GM19099 (cell line): Measurements from ENCODE around the gene ZNF516.

Experiments
- POLR2A ChIP-seq: IDR thresholded peaks from 3 replicates; pipeline ENCODE4 v1.6.1; 2011; ENCODE audit warnings: low read depth; ENCODE audit not compliant: insufficient read length; ENCODE audit errors: extremely low read depth

Gene ZNF516

DNA sequence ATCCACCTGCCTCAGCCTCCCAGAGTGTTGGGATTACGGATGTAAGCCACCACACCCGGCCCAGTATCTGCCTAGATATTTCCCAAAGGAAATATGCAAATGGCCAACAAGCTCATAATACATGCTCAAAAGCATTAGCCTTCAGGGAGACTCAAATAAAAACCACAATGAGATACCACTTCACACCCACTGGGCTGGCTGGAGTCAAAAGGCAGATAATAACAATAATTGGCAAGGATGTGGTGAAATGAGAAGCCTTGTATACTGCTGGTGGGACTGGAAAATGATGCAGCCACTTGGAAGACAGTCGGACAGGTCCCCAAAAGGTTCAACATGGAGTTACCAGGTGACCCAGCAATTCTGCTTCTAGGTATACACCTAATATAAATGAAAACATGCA, 20.5 kb upstream of the ZNF516 start:
- no peak for TF ChIP-seq POLR2A

DNA sequence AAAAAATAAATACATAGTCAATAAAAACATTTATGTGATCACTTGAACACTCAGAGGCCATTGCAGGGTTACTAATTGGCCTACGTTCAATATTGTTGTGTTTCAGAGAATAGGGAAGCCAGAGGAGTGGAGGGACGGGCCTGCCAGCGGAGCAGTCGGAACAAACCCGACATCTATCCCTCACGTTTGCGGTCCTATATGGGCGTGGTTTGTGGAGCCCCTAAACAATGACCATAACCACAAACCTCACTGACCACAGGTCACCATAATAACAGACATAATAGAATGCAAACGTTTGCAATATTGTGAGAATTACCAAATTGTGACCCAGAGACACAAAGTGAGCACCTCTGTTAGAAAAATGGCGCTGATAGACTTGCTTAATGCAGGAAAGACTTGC, 19.5 kb upstream of the ZNF516 start:
- no peak for TF ChIP-seq POLR2A

DNA sequence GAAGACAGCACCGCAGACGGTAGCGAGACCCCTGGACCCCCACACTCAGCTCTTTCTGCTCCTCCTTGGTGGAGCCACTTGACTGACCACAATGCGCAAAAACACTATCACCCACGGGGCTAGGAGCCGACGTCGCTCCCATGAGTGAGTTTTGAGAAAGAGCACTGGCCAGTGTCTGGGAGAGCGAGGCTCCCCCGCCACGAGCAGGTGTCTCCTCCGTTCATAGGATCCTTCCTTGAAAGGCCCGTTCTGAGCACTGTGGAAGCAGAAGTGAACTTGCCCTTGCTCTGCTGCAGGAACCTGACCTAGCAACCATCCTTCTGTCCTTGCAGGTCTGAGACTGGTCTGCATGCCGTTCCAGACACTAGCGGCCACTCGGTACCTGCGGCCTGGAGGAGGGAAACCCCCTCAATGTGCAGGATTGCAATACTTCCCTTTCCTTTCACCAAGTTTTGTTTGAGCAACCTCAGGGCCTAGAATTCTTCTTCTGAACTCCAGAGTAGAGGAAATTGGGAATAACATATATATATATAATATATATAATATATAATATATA, 12.9 kb upstream of the ZNF516 start:
- no peak for TF ChIP-seq POLR2A

DNA sequence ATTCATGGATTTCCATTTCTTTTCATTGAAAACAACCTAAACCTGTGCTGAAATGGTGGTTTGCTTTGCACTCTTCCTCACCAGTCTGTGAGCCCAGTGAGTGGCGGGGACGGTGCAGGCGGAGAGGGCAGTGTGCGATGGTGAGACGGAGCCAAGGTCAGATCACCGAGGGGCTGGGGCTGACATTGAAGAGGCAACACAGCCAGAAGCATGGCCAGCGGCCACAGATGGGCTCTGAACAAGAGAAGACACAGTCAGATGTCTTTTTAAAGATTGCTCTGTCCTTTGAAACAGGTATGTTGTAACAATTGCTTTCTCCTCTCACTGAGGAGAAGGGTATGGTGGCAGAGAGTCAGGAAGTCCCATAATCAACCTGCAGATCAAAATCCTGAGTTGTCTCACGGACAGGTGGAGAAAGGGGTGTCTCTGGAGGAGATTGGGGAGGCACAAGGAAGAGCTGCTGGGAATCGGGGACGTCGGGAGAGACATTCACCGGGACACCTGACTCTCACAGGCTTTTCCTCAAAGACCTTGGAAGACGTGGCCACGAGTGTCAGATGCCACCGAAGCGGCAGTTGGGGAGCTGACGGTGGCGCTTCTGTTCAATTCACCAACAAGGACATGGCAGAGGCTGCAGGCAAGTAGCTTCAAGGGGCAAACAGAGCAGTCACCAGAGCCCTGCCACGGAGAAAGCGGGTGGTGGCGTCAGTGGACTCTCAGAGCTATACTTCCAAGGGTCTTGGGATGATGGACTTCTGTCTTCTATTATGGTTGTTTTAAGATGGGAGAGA, 12.1 kb upstream of the ZNF516 start:
- no peak for TF ChIP-seq POLR2A

DNA sequence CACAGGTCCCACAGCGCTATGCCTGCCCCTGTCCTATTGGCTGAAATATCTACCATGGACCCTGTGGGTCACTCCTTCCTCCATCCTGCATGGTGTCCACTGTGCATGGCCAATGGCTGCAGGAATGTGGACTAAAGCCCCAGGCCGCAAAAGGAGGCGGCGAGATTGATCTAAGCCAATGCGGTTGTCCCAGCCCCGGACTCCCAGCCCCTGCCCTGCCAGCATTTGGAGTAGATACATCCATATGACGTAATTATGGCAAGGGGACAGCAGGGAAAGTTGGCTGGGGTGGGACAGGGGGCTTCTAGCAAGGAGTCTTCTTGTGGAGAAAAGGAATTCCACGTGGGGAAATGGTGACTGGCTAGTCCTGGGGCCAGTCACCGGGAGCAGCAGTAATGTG, 11.4 kb upstream of the ZNF516 start:
- TF ChIP-seq POLR2A: no peak

DNA sequence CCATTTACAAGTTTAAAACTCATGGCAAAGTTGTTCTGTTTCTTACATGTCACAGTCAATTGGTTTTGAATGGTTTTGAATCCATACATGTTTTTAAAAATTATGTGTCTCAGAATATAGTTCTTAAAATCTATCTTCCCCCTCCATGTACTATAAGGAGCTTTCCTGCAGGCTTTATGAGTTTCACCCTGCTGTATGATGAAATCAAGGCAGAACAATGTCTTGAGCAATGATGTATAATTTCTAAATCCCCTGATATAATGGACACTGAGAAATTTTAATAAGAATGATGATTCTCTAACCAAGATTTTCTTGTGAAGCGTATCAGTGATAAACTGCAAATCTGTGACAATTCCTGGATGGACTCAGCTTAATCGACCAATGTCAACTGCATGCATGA, 10.6 kb upstream of the ZNF516 start:
- no peak for TF ChIP-seq POLR2A

DNA sequence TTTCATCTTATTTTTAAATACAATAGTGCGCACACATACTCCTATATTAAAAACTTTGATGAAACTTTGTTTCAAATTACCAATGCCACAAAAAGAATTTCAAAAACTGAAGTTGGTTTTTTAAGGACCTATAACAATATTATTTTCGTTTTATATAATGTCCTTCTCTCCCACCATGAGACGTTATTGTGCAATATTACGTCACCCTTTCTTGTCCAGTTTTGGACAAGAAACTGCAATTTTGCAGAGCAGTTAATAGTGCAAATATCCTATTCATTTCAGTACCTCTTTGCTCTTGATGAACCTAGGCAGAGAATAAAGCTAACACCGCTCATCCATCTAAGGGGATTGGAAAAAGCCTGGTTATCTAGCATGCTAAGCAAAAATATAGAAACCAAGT, 9.7 kb upstream of the ZNF516 start:
- TF ChIP-seq POLR2A: no peak

DNA sequence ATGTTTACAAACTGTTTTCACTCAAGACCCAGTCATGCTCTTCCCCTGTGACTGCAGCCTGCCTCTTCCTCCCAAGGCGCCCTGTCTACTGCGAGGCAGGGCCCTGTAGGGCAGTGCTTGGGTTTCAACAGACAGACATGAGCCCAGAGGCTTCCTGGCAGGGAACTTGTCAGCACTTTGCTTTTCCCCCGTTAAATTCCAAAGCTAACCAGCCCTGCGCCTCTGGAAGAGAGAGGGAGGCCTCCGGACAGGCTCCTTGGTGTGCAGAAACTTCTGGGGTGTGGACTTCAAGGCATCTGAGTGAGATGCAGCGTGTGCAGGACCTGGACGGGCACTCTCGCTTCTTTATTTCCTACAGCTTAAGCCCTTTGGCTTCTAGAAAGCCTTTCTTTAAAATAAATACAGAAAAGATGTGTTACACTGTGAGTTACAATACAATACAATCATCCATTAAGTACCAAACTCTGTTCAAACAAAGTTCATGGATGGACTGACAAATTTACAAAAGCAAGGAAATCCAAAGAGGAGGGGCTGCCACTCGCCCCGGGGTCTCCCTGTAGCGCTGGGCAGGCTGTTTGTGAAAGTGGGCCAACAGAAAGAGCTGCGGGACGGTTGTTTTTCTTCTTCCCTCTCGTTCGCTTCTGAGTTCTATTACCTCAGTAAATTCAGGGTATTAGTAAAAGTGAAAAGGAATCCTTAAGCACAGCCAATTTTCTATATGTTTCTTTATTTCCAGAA, 8.8 kb upstream of the ZNF516 start:
- TF ChIP-seq POLR2A: no peak

DNA sequence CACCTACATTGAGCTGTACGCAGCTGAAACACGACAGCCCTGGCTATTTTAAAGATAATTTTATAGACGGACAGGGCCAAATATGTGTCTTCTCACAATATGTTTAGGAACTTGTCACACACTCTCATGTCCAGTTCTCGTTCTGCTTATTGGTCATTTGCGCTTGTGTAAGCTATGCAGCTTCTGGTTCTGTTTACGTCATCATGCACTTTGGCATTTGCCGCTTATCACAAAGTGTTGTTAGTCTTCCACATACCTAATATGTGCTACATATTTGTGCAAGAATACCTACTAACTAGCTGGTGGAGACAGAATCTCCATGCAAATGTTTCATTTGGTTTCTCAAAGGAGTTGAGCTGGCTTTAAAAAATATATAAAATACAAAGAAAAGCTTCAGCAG, 7.5 kb upstream of the ZNF516 start:
- TF ChIP-seq POLR2A: no peak

DNA sequence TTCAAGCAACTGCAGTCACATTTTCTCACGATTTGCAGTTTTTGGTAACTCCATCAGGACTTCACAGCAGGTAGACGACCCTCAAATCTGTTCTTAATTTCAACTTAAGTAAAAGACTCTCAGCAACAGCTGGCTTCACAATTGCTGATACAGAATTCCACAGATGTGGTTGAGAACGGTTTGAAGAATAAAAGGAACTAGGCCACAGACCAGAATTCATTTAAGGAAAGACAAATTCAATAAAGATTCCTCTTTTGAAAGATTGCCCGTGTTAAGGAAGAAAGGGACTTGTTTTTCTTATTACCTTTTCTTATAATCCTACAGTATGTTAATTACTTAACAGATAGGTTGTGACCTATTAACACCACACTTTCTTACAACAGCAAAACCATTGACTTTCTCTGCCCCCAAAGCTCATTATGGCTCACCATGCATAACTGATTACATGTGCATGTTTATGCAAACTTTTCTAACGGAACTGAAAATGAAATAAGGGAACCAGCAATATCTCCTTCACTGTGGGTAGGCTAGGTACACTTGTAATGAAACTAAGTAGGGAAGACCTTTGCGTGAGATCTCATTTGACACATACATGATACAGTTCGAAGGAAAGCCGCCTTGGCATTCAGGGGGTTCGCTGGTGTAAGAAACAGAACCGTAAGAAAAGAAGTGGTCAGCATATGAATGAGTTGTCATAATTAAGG, 4.7 kb upstream of the ZNF516 start:
- no peak for TF ChIP-seq POLR2A

DNA sequence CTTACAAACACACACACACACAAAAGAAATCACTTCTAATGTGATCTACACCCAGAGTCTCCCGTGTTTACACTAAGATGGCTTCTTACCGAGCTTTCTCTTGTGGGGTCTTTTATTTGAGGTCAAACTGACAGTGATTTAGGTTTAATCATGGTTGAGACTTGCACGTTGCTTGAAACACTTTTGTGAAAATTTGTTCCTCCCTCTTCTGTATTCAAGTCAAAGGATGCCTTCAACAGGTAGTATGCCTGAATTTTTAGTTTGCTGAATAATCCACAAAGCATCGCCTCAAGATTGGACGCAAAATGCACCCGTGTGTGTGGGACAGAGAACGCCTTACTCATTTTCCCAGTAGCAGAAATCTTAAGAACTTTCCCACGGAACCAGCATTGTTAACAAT, 4.0 kb upstream of the ZNF516 start:
- TF ChIP-seq POLR2A: no peak

DNA sequence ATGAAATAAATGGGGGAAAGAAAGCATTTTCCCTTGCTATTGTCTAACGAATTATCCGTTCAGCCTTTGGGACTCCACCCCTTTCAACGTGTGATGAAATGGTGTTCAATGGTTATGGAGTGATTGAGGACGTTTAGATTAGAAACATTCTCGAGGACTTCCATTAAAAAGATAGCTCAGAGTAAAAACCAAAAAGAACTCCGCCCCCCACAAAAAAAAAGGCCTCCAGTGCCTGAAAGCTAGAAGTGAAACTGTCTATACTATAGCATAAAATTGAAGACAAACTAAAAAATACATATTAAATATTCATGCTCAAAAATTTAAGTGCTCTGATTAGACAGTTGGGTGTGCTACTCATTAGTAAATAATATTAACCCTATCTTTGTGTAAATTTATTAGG, 3.0 kb upstream of the ZNF516 start:
- no peak for TF ChIP-seq POLR2A

DNA sequence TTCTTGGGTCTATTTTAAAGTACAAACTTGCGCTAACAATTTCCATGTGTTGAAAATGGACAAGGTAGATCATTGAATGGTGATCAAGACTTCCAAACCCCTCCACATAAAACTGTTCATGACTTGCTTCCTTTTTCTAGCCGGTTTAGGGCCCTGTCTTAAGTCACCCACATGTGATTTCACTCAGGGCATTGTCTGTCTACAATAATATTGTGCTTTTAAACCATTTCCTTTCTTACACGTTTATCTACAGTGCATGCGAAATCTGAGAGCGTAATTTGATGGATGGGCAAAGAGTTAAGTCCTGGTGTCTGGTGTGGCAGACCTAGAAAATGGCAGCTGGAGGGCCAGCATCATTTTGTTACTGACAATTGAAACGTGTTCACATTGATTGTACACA, 2.0 kb upstream of the ZNF516 start:
- TF ChIP-seq POLR2A: no peak

DNA sequence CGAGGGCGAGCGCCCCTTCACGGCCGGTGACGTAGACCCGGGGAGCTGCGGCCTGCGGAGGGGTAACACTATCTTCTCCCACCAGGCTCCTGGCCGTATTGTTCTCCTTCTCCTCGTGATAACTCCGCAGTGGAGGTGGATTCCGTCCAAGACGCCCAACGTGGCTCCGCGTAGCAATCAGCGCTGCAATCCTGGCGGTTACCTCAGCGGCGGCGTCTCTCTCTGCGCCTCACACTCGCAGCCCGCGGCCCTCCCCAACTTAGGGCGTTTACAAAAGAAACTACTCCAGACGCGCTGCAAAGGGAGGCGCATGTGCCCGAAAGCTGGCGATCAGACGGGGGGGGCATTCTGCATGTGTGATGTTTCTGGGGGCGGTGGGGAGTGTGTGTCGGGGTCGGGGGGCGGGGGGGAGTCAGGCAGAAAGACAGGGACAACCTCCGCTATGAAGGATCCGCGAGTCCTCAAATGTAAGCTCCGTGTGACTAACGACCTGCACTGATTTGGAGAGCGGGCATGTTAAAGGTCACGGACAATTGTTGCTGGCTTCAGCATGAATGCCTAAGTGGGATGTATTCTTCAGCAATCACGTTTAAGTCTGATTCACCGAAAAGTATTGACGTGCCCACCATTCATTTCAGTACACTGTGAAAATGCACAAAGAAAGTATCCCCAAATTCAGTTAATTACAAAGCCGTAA, 1.3 kb upstream of the ZNF516 start:
- TF ChIP-seq POLR2A: no peak
